ENCODE results near the gene GTF2H1. TPM values are rescaled to one million over a fixed set of nuclear protein-coding genes. Genes with fewer than 3 reads are reported as not detected.
"Not testable (repeated sequence)": the region's sequence is repeated elsewhere in the genome, so short reads cannot be mapped to it uniquely, and the experiment has no call there.

Gene GTF2H1
- total RNA-seq, 2 donors from 2014 or later: 22.2 to 22.4 TPM

GRCh38 chr11:18395735-18396504, 73.6 kb downstream of the GTF2H1 start:
- ATAC-seq (peak; percentile 89 to 93), DNase-seq (peak; percentile 98)
- intact Hi-C loops (cut with DNase I): loop anchor here in 1 of 2 donors (5.0 kb wide), 1 partner anchor 74 kb away; the partner anchor contains the start of genes GTF2H1 and HPS5

GRCh38 chr11:18397921-18398320, 75.6 kb downstream of the GTF2H1 start:
- intact Hi-C loops (cut with DNase I): loop anchor here in 1 of 2 donors (5.0 kb wide), 1 partner anchor 76 kb away; the partner anchor contains the start of genes GTF2H1 and HPS5
- DNase-seq: no peak

GRCh38 chr11:18401077-18401476, 78.7 kb downstream of the GTF2H1 start:
- ATAC-seq; intact Hi-C loops (cut with DNase I); DNase-seq: not testable (repeated sequence)

More at GRCh38 chr11:18397921-18398320, 75.6 kb downstream of the GTF2H1 start:
- no peak for ATAC-seq

- DNase-seq: no peak
- intact Hi-C loops (cut with DNase I): no loop called here
- ATAC-seq: no peak
Observed at GRCh38 chr11:18404062-18404461, 81.7 kb downstream of the GTF2H1 start.

GRCh38 chr11:18407400-18407799, 85.0 kb downstream of the GTF2H1 start:
- DNase-seq, ATAC-seq: not testable (repeated sequence)
- intact Hi-C loops (cut with DNase I): loop anchor here in 1 of 2 donors (5.0 kb wide), 1 partner anchor 40 kb away; no protein-coding TSS in a partner anchor

GRCh38 chr11:18408558-18409291, 86.4 kb downstream of the GTF2H1 start:
- DNase-seq (no peak), ATAC-seq (peak in 1 of 2 donors; percentile 8)
- intact Hi-C loops (cut with DNase I): loop anchor here in 1 of 2 donors (5.0 kb wide), 1 partner anchor 41 kb away; no protein-coding TSS in a partner anchor

- ATAC-seq (no peak), DNase-seq (no peak)
- intact Hi-C loops (cut with DNase I): no loop called here
Observed at GRCh38 chr11:18416459-18416858, 94.1 kb downstream of the GTF2H1 start.

Small RNA genes within 50 kb of the gene (microRNA-seq; reads per million reads assigned to microRNA genes)
- 0 to 0.40 reads per million in 2 donors for gene MIR3159

Other genes with a start within 250 kb of the GTF2H1 start
- gene SAAL1, start 216.5 kb upstream of the GTF2H1 start, total RNA-seq: 1 to 10 TPM; 6.6 to 8.8 TPM
- gene MRGPRX3, start 190.0 kb upstream of the GTF2H1 start, total RNA-seq: not detected
- gene MRGPRX4, start 149.7 kb upstream of the GTF2H1 start, total RNA-seq: not detected
- gene SAA4, start 85.8 kb upstream of the GTF2H1 start, total RNA-seq: under 1 TPM in 1 of 2 donors, not detected in 1; 0.94 TPM
- gene SAA2, start 73.9 kb upstream of the GTF2H1 start, total RNA-seq: 100 to 1,000 TPM in 1 of 2 donors, 10 to 100 TPM in 1; 45.8 to 223 TPM
- gene SAA1, start 56.3 kb upstream of the GTF2H1 start, total RNA-seq: 100 to 1,000 TPM; 233 to 552 TPM
- 10 to 100 TPM; 10.8 to 12.7 TPM for gene HPS5, start 427 bp upstream of the GTF2H1 start, total RNA-seq
- 100 to 1,000 TPM; 297 to 586 TPM for gene LDHA, start 72.0 kb downstream of the GTF2H1 start, total RNA-seq
- not detected for gene LDHC, start 89.8 kb downstream of the GTF2H1 start, total RNA-seq
- gene LDHAL6A, start 133.3 kb downstream of the GTF2H1 start, total RNA-seq: not detected
- gene TSG101, start 204.4 kb downstream of the GTF2H1 start, total RNA-seq: 10 to 100 TPM; 49.8 to 51.1 TPM

Measured in left cardiac atrium (tissue), 4 donors.